ENCODE measurements around the gene FGF12.

FGF12 gene

GRCh38 chr3:192611411-192611810 lies 115.9 kb downstream of the FGF12 start:
- no peak for DNase-seq (ENCODE audit: extremely low spot score)
- ChIA-PET CTCF (interaction anchor here (0.7 to 0.8 kb wide), 2 partner anchors 9 to 564 kb away, joined by 3 read pairs; no protein-coding TSS in a partner anchor), POLR2A (no interaction called here)
- no peak for TF ChIP-seq CTCF (IDR thresholded peaks at IDR 0.05; ENCODE audit: control extremely low read depth, extremely low read depth, low read depth, missing control alignments)

- no peak for DNase-seq (ENCODE audit: extremely low spot score)
- no peak for TF ChIP-seq CTCF (IDR thresholded peaks at IDR 0.05; ENCODE audit: control extremely low read depth, extremely low read depth, low read depth, missing control alignments)
- POLR2A ChIA-PET, result no interaction called here
- CTCF ChIA-PET, result interaction anchor here (1.0 to 1.7 kb wide), 2 partner anchors 9 to 11 kb away, joined by 3 to 5 read pairs; no protein-coding TSS in a partner anchor
These were observed 118.4 kb downstream of the FGF12 start for GRCh38 chr3:192608726-192609600.

- ChIA-PET CTCF (interaction anchor here (1.7 kb wide), 1 partner anchor 10 kb away, joined by 5 read pairs; no protein-coding TSS in a partner anchor), POLR2A (no interaction called here)
- TF ChIP-seq CTCF (IDR thresholded peaks at IDR 0.05; ENCODE audit: control extremely low read depth, extremely low read depth, low read depth, missing control alignments), result no peak
- DNase-seq (ENCODE audit: extremely low spot score), result no peak
These were observed 119.5 kb downstream of the FGF12 start for GRCh38 chr3:192607798-192608197.

GRCh38 chr3:192597913-192598312 lies 129.4 kb downstream of the FGF12 start:
- POLR2A ChIA-PET, result no interaction called here
- CTCF ChIA-PET, result interaction anchor here (1.1 to 1.3 kb wide), 2 partner anchors 10 to 11 kb away, joined by 3 read pairs; no protein-coding TSS in a partner anchor
- no peak for DNase-seq (ENCODE audit: extremely low spot score)
- TF ChIP-seq CTCF (IDR thresholded peaks at IDR 0.05; ENCODE audit: control extremely low read depth, extremely low read depth, low read depth, missing control alignments), result no peak

- no peak for DNase-seq (ENCODE audit: extremely low spot score)
- TF ChIP-seq CTCF (IDR thresholded peaks at IDR 0.05; ENCODE audit: control extremely low read depth, extremely low read depth, low read depth, missing control alignments), result no peak
- CTCF ChIA-PET, result interaction anchor here (1.3 kb wide), 1 partner anchor 11 kb away, joined by 3 read pairs; no protein-coding TSS in a partner anchor
- POLR2A ChIA-PET, result no interaction called here
These were observed 129.8 kb downstream of the FGF12 start for GRCh38 chr3:192597506-192597905.

GRCh38 chr3:192578729-192579128 lies 148.6 kb downstream of the FGF12 start:
- CTCF ChIA-PET, result no interaction called here
- POLR2A ChIA-PET, result no interaction called here
- TF ChIP-seq CTCF (IDR thresholded peaks at IDR 0.05; ENCODE audit: control extremely low read depth, extremely low read depth, low read depth, missing control alignments), result no peak

More at GRCh38 chr3:192578729-192579128, 148.6 kb downstream of the FGF12 start:
- DNase-seq (ENCODE audit: extremely low spot score), result no peak

Measured in GM10248 (cell line).